PC-9 (cell line): ENCODE measurements around the gene OS9. TPM values are rescaled to one million over a fixed set of nuclear protein-coding genes. Genes with fewer than 3 reads are reported as not detected.

Experiments
- BruUV-seq: library from RNA; stranded (reverse); fragments of 400-500 nt; replicated peaks from 2 replicates; lab custom pipeline; 2021; lab: Mats Ljungman, UMichigan
- CTCF ChIA-PET: fragments of 300-600 bp; sonication (Branson Sonifier 250); formaldehyde crosslinking; loops from one replicate; lab custom pipeline; 2022; ENCODE audit warnings: antibody characterized with exemption; lab: Charles Lee
- POLR2A ChIA-PET: fragments of 300-600 bp; sonication (Branson Sonifier 250); formaldehyde crosslinking; loops from one replicate; lab custom pipeline; 2022; ENCODE audit warnings: antibody characterized with exemption; ENCODE audit not compliant: unreplicated experiment; lab: Charles Lee
- DNase-seq, 2 experiments: peaks; one replicate each; pipeline versions ENCODE4 v3.0.0 to v3.0.0-alpha.2; 2015 to 2022; ENCODE audit warnings: mixed read lengths in 1 of 2
- H2AFZ ChIP-seq: fragments of 200-600 bp; sonication (generic); 2 replicates; pipeline ENCODE4 v1.8.1; 2017; ENCODE audit warnings: antibody characterized with exemption
- H3F3A ChIP-seq: fragments of 200-600 bp; sonication (generic); 2 replicates; pipeline ENCODE4 v1.8.1; 2017; ENCODE audit warnings: antibody characterized with exemption, mild to moderate bottlenecking, low read depth; ENCODE audit not compliant: insufficient read depth
- H3K27ac ChIP-seq: fragments of 200-600 bp; sonication (generic); 2 replicates; pipeline ENCODE4 v1.6.1; 2016; ENCODE audit warnings: mixed run types
- H3K27me3 ChIP-seq: fragments of 200-600 bp; sonication (generic); 2 replicates; pipeline ENCODE4 v1.6.1; 2016; ENCODE audit warnings: low read depth, mixed run types; ENCODE audit not compliant: insufficient read depth
- H3K36me3 ChIP-seq: fragments of 200-600 bp; sonication (generic); 2 replicates; pipeline ENCODE4 v1.6.1; 2016; ENCODE audit warnings: low read depth, mixed run types
- H3K4me1 ChIP-seq: fragments of 200-600 bp; sonication (generic); replicated peaks from 2 replicates; pipeline ENCODE4 v1.6.1; 2016; ENCODE audit warnings: mixed run types; ENCODE audit not compliant: insufficient read depth
- H3K4me2 ChIP-seq: fragments of 200-600 bp; sonication (generic); 2 replicates; pipeline ENCODE4 v1.6.1; 2017; ENCODE audit warnings: mixed run types
- H3K4me3 ChIP-seq: fragments of 200-600 bp; sonication (generic); 2 replicates; pipeline ENCODE4 v1.6.1; 2016; ENCODE audit warnings: mixed run types
- H3K79me2 ChIP-seq: fragments of 200-600 bp; sonication (generic); 2 replicates; pipeline ENCODE4 v1.6.1; 2017; ENCODE audit warnings: low read depth, mixed run types
- H3K9me2 ChIP-seq: fragments of 200-600 bp; sonication (generic); 2 replicates; pipeline ENCODE4 v1.8.1; 2017; ENCODE audit warnings: mild to moderate bottlenecking; ENCODE audit not compliant: insufficient read depth
- H3K9me3 ChIP-seq: fragments of 200-600 bp; sonication (generic); 2 replicates; pipeline ENCODE4 v1.8.1; 2016; ENCODE audit warnings: low read depth; ENCODE audit not compliant: insufficient read depth
- H4K20me1 ChIP-seq: fragments of 200-600 bp; sonication (generic); 2 replicates; pipeline ENCODE4 v1.8.1; 2017; ENCODE audit not compliant: insufficient read depth
- EZH2 ChIP-seq: fragments of 200-600 bp; sonication (generic); IDR thresholded peaks from 2 replicates; pipeline ENCODE4 v1.8.0; 2017; ENCODE audit warnings: antibody characterized with exemption, low read depth
- intact Hi-C: fragments of 100-400 bp; cut with micrococcal nuclease; formaldehyde crosslinking; loops from one replicate; pipeline ENCODE4 v1.10.0; 2022; ENCODE audit not compliant: unreplicated experiment
- total RNA-seq: library from RNA; stranded (reverse); gene quantifications from 2 replicates; pipeline ENCODE4 v1.2.3, GENCODE V29; 2021
- TF ChIP-seq, protein P1 (sequence below): fragments of 200-600 bp; sonication (generic); conservative IDR thresholded peaks from 2 replicates; pipeline ENCODE4 v1.6.1; 2017; ENCODE audit warnings: mixed run types, antibody characterized with exemption, mild to moderate bottlenecking, moderate library complexity

Gene OS9
- total RNA-seq, 1 experiment from 2014 or later: 96.7 TPM

DNA sequence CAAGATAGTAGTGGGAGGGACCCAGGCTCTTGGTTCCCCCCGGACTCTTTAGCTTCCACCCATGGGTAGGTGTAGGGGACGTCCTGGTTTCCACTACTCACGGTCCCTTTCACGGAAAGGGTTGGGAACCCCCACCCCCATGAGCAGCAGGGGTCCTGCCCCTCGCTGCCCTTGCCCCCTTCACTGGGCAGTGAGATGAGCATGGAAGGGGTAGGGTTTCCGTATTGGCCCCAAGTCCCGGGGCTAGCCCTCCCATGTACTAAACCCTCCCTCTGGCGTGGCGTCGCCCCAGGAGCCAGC is 31.9 kb downstream of the OS9 start:
- no peaks in the 10 kb centered on the region for H3K9me2 ChIP-seq
- ChIA-PET POLR2A (interaction anchor here (0.6 to 0.7 kb wide), 3 partner anchors 10 to 215 kb away, joined by 3 read pairs; partner anchors contain the start of gene ATP23), CTCF (interaction anchor here (0.7 to 1.0 kb wide), 4 partner anchors 18 to 401 kb away, joined by 3 to 5 read pairs (median 4); no protein-coding TSS in a partner anchor)
- TF ChIP-seq, protein P1, sequence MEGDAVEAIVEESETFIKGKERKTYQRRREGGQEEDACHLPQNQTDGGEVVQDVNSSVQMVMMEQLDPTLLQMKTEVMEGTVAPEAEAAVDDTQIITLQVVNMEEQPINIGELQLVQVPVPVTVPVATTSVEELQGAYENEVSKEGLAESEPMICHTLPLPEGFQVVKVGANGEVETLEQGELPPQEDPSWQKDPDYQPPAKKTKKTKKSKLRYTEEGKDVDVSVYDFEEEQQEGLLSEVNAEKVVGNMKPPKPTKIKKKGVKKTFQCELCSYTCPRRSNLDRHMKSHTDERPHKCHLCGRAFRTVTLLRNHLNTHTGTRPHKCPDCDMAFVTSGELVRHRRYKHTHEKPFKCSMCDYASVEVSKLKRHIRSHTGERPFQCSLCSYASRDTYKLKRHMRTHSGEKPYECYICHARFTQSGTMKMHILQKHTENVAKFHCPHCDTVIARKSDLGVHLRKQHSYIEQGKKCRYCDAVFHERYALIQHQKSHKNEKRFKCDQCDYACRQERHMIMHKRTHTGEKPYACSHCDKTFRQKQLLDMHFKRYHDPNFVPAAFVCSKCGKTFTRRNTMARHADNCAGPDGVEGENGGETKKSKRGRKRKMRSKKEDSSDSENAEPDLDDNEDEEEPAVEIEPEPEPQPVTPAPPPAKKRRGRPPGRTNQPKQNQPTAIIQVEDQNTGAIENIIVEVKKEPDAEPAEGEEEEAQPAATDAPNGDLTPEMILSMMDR: no peak
- no peak for TF ChIP-seq EZH2
- H3K27ac ChIP-seq: no peak overlapping the region
- peak overlapping the region; percentile 78 for H3K4me2 ChIP-seq
- BruUV-seq: no TSS peak
- H2AFZ ChIP-seq: peak overlapping the region; percentile 98; the same call in 1 of the 2 replicates
- H3K9me3 ChIP-seq: no peaks in the 10 kb centered on the region
- H3K4me3 ChIP-seq: peak overlapping the region; percentile 80; the same call in 1 of the 2 replicates
- no peak for DNase-seq
- no peaks in the 10 kb centered on the region for H3K36me3 ChIP-seq
- H3K27me3 ChIP-seq: peaks cover 2% of the 10 kb centered on the region; the same call in 1 of the 2 replicates
- H4K20me1 ChIP-seq: no peaks in the 10 kb centered on the region
- H3F3A ChIP-seq: no peaks in the 10 kb centered on the region
- H3K79me2 ChIP-seq: no peaks in the 10 kb centered on the region
- no peaks in the 10 kb centered on the region for H3K4me1 ChIP-seq
- intact Hi-C loops: loop anchor here (2.0 to 10.0 kb wide), 2 partner anchors 19 to 131 kb away; partner anchors contain the start of genes PIP4K2C and TSPAN31

DNA sequence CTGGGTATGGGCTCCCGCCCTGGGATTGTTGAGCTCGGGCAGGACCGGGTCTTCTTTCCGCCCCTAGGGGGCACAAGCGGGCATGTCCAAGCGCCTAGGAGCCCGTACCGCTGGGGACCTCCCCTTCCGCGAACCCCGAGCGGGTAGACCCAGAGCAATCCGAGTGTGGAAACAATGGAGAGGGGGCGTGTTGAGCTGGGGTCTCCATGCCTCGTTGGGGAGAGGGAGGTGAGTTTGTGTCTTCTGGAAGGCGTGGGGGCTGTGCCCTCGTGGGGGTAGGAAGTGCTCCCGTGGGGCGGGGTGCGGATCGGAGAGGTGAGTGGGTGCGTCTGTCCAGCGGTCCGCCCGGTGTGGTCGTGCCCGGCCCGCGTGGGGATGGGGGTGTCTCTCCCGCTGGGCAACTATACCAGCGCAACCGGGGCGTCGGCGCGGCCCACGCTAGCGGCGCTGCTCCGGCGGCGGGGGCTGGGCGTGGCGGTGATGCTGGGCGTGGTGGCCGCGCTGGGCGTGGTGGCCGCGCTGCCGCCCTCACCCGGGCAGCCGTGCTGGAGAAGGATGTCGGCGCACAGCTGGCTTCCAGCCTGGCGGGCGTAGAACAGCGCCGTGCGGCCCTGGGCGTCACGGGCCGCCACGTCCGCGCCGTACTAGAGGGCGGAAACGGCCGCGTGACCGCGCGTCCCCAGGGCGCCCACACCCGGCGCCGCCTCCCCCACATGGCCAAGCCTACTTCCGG is 32.4 kb downstream of the OS9 start:
- Histone ChIP-seq H3K36me3 (no peaks in the 10 kb centered on the region), H3K27ac (no peak overlapping the region), H3K9me2 (no peaks in the 10 kb centered on the region), H2AFZ (peak overlapping the region; percentile 98), H3K9me3 (no peaks in the 10 kb centered on the region), H3F3A (no peaks in the 10 kb centered on the region), H3K4me1 (no peaks in the 10 kb centered on the region), H4K20me1 (no peaks in the 10 kb centered on the region), H3K4me2 (peak overlapping the region; percentile 78), H3K27me3 (peaks cover 7% of the 10 kb centered on the region; the same call in 1 of the 2 replicates), H3K4me3 (peak overlapping the region; percentile 80), H3K79me2 (no peaks in the 10 kb centered on the region)
- ChIA-PET POLR2A (interaction anchor here (0.5 to 0.7 kb wide), 6 partner anchors 10 to 215 kb away, joined by 3 to 13 read pairs (median 3); partner anchors contain the start of genes ATP23, CTDSP2 and TSPAN31), CTCF (interaction anchor here (0.6 to 1.0 kb wide), 5 partner anchors 18 to 1439 kb away, joined by 3 to 5 read pairs (median 3); no protein-coding TSS in a partner anchor)
- intact Hi-C loops: loop anchor here (2.0 to 10.0 kb wide), 2 partner anchors 18 to 132 kb away; partner anchors contain the start of genes PIP4K2C and TSPAN31
- TF ChIP-seq, protein P1: peak; percentile 89
- TF ChIP-seq EZH2: no peak
- DNase-seq: peak; percentile 58 to 85
- BruUV-seq: TSS peak; percentile 77

DNA sequence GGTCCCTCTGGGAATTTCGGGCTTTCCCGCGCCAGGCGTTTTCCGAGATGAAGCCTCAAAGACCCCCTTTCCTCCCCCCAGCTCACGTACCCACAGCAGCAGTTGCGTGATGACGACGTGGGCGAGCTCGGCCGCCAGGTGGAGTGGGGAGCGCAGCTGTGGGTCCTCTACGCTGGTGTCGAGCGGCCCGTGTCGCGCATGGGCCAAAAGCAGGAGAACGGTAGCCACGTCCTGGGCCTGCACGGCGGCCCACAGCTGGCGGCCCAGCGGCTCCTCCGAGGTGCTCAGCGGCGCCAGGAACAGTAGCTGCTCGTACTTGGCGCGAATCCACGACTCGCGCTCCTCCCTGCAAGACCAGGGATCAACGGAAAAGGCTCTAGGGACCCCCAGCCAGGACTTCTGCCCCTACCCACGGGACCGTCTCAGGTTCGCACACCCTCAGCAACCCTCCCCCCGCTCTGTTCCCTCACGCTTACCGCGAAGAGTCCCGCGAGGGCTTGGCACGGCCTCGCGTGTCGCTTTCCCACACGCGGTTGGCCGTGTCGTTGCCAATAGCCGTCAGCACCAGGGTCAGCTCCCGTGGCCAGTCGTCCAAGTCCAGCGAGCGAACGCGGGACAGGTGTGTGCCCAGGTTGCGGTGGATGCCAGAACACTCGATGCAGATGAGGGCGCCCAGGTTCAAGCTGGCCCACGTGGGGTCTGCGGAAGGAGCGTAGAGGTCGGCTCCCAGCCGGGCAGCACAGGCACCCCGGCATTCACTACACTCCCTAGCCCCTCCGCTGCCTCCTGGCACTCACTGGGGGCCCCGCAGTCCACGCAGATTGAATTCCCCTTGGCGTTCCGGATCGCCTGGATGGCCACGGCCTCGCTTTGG is 33.2 kb downstream of the OS9 start:
- CTCF ChIA-PET: no interaction called here
- peaks cover 9% of the 10 kb centered on the region; the same call in 1 of the 2 replicates for H3K27me3 ChIP-seq
- H3K36me3 ChIP-seq: no peaks in the 10 kb centered on the region
- no peak overlapping the region for H3K27ac ChIP-seq
- H3K4me1 ChIP-seq: no peaks in the 10 kb centered on the region
- TSS peak; percentile 21 for BruUV-seq
- intact Hi-C loops: loop anchor here (2.0 to 10.0 kb wide), 2 partner anchors 18 to 132 kb away; partner anchors contain the start of genes PIP4K2C and TSPAN31
- peak overlapping the region; percentile 78 for H3K4me2 ChIP-seq
- H3K9me3 ChIP-seq: no peaks in the 10 kb centered on the region
- H3K4me3 ChIP-seq: peak overlapping the region; percentile 80; the same call in 1 of the 2 replicates
- no peak overlapping the region; the same call in 1 of the 2 replicates for H2AFZ ChIP-seq
- H4K20me1 ChIP-seq: no peaks in the 10 kb centered on the region
- H3K79me2 ChIP-seq: no peaks in the 10 kb centered on the region
- no peak for DNase-seq
- POLR2A ChIA-PET: no interaction called here
- H3K9me2 ChIP-seq: no peaks in the 10 kb centered on the region
- TF ChIP-seq EZH2: no peak
- TF ChIP-seq, protein P1: no peak
- H3F3A ChIP-seq: no peaks in the 10 kb centered on the region
